ENCODE measurements around the gene KLHDC8B.

The KLHDC8B gene

DNA sequence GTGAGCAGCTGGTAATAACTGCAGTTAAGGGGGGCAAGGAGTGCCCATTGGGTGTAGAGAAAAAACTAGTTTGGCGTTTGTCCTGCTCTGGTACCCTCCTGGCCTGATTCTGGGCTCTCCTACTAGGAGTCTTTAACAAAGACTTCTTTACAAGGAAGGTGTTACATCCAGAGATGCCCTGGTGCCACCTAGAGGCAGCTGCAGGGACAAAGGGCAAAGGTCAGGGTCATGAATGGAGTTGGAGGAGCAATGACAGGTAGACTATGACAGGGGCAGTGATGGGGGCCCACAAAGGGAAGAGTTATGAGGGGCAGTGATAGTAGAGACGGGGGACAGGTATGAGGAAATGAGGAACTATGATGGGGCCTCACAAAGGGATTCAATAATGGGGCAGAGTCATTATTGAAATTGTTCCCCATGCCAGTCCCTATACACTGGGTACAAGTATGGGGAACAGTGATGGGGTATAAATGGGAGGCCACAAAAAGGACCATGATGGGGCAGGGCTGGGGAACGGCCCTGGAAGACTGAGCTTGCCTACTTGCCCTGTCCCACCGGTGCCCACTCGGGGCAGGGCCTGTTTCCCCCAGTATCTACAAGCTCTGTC is 13.2 kb upstream of the KLHDC8B start:
- in situ Hi-C loops (cut with MboI; ENCODE audit: low sequenced_read_pairs): no loop called here

DNA sequence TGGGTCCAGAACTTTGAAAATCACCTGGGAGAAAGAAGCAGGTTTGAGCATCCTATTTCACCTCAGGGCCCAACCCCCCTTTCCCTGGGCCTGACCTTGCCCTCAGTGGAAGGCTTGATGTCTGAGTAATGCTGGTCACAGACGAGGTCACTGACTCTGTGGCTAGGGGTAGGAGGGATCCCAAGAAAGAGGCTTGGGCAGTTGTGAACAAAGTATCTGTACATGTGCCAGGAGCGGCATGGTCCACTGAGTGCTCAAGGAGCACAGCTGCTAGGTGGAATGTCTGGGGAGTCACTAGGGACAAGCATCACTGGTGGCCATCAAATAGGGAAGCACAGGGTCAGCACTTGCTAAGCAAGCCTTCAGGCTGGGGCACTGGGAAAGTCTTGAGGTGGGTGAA is 12.6 kb upstream of the KLHDC8B start:
- in situ Hi-C loops (cut with MboI; ENCODE audit: low sequenced_read_pairs): no loop called here

DNA sequence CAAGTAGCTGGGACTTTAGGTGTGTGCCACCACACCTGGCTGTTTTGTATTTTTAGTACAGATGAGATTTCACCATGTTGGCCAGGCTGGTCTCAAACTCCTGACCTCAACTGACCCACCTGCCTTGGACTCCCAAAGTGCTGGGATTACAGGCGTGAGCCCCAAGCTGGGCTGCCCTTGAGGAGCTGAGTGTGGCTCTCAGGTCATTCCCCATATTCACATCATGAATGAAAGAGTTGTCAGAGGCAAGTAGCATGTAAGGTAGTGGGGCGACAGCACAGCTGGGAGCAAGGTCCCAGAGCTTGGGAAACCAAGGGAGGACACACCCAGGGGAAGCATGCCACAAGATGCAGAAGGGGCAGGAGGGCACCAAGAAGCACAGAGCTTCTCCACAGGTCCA is 10.2 kb upstream of the KLHDC8B start:
- in situ Hi-C loops (cut with MboI; ENCODE audit: low sequenced_read_pairs): no loop called here

DNA sequence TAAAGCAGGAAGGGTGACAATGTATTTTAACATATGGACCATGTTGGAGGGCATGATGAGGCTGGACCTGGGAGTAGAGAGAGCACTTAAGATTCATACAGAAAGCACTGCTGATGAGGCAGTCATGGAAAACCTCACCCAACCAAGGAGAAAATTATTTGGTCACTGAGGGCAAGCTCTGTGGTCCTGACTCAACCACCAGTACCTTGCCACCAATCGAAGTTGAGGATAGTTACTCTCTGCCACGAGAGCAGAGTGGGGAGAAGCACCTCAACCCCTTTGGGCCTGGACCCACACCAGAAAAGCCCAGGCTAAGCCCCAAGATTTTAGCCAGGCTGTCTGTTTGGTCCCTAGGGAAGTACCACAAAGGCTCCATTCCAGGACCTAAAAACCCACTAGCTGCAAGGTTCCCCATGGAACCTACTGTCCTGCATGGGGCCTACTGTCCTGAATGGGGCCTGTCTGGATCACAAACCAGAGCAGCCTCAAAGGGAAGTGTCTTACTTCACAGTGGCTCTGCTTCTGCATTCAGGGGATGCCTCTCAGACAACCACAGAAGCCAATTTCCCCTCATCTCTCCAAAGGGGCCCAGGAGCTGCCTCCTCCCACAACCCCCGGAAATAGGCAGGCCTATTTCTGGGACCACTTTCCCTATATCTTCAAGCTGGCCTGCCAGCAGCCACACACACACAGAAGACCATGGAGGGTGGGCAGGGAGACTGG is 9.4 kb upstream of the KLHDC8B start:
- in situ Hi-C loops (cut with MboI; ENCODE audit: low sequenced_read_pairs): no loop called here

DNA sequence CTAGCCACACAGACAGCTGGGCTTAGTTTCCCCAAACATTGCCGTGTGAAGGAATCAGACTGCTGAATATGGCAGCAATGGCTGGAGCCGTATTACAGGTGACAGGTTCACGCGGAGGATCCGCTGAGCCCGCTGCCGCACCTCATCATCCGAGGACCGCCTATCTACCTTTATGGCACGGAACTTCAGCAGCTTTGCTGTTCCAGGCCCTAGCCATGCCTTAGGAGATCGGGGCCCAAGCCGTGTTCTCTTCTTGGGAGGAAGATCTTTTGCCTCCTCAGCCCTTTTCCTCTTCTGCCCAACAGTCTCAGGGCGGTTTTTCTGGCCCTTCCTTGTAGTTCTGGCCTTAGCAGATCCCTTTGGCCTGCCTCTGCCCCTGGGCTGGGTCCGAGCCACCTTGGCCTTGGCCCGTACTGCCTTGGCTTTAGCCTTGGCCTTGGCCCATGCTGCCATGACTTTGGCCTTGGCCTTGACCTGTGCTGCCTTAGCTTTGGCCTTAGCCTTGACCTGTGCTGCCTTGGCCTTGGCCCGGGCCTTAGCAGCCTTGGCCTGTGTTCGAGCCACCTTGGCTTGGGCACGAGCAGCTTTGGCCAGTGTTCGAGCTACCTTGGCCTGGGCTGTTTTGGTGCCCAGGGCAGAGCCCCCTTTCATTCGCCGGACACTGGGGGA is 8.5 kb upstream of the KLHDC8B start:
- in situ Hi-C loops (cut with MboI; ENCODE audit: low sequenced_read_pairs): no loop called here

DNA sequence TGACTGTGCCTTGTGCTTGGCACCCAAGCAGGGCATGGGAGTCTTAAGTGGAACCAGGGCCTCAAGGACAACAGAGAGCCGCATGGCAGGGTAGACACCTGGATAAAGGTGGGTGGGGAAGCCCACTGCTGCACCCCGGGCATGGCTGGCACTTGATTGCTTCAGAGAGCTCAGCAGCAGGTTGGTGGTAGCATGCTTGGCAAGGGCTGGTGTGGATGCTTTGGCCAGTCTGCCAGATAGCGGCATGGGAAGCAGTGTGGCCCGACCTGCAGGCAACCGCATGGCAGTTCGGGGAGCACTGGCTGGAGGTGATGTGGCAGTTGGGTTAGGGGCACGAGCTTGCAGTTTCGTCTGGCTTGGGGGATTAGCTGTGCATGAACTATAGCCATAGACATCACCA is 7.8 kb upstream of the KLHDC8B start:
- in situ Hi-C loops (cut with MboI; ENCODE audit: low sequenced_read_pairs): no loop called here

DNA sequence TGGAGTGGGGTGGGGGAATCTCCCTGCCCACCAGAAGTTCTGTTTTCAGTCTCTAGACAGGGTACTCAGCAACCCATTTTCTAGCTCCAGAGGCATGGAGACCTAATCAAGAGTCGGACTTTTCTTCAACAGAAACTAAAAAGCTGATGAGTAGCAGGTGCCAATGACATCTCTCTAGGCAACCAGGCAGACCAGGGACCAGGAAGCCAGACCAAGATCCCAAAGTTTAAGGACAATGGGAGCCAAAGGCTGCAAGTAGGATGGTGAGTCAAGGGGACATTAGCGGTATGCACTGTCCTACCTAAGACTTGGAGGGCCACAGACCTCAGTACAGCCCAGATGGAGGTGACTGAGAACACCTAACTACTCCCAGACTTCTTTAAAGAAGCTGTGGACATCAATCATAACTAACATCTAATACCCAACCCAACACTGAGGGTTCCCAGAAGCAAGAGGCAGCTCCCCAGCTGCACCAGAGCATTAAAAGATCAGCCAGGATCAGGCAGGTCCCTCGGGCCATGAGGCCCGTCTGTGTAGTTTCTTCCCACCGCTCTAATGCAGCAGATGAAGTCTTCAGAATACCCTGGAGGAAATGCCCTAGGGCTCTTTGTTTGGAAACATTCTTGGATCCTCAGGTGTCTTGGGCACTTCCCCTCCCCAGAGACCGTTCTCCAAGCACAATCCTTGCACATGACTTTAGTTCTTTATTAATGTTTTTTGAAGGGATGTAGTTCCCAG is 6.2 kb upstream of the KLHDC8B start:
- in situ Hi-C loops (cut with MboI; ENCODE audit: low sequenced_read_pairs): no loop called here

DNA sequence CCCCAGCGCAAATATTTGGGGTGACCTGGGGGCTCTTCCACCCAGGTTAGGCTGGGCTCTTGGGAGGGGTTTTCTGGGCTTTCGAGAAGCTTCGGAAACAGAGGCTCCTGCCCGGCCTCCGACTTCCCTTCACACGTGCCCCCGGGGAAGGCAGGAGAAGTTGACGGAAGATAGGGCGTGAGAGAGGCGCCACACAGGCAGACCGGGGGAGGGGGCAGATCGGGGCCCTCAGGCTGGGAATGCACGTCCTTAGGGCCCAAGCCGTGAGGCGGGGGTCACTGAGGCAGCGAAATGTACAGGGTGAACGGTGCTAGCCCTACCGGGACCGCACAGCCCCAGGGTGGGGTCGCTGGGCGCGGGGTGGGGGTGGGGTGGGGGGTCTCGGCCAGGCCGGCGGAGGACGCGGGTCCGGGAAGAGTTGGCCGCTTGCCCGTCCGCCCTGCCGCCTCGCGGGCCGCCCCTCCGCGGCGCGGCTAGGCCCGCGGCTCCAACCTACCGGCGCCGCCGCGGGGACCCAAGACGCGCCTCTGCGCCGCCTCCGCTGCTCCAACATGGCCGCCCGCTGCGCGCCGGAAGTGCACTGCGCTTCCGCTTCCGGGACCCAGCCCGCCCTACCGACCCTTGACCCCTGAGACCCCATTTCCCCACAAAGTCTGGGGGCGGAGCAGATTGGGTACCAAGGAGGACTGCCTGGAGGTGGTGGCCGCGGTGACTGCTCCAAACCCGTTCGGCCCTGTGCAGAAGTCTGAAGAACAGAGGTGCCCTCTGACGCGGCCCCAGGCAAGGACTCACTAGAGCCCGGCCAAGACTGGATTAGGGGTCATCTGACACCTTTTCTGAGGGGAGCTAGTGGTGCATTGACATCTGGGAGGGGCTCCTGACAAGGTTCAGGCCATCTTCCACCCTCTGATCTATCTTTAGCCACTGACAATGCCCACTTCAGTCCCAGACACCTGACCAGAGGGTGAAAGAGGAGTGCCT is 5.3 kb upstream of the KLHDC8B start, which contains the start of gene CCDC71:
Gene CCDC71, minus strand, starts transcription at position 561 of the 981 bp plus-strand sequence. CDS start 2,123 bp downstream, outside the sequence.
- in situ Hi-C loops (cut with MboI; ENCODE audit: low sequenced_read_pairs): no loop called here

DNA sequence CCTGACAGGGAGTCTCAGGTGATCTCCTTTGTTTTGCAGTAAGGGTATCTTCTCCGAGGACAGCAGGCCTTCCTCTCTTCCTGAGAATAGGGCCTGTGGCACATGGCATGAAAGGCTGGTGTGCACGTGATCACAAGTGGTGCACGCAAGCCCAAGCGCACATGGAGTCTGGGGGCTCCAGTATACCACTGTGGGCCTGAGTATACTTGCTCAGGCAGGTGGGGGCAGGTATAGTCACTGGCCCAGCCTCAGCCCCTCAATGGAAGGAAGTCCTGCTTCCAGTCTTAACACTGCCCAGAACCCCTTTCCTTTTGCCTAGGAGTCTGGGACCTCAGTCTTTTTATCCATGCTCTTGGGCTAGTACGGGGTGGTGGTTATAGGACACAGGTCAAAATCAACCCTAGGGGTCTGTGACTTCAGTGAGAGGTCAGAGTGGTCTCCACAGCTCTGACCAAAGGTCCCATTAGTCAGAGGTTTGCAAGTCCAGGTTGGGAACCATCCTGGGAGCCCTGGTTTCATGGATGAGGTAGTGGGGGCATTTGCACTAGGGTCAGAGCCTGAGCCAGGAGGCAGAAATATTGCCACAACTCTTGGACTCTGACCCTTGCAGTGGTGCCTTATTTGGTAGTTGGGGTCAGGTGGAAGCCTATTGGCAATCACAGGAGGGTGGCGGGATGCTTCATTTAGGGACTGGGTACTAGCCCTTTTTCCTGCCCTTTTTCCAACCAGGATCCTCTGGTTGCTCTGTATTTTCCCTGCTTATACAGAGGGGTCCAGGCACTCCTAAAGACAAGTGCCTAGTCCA is 4.4 kb upstream of the KLHDC8B start:
- in situ Hi-C loops (cut with MboI; ENCODE audit: low sequenced_read_pairs): no loop called here

DNA sequence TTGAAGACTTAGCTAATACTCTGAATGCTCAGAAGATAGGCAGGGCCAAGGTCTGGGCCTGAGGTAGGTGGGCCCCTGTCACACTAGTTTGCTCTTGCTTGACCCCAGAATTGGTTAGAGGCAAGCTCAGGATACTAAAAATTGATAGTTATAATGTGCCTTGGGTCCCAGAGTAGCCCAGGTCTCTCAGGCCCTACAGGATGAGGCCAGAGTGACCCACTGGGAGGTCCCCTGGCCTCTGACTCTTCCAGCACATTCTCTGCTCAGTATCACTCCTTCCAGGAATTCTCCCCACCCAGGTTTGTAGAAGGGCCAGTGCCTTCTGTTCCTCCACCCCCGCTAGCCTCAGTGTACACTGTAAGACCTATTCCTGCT is 667 bp upstream of the KLHDC8B start:
- in situ Hi-C loops (cut with MboI; ENCODE audit: low sequenced_read_pairs): no loop called here

DNA sequence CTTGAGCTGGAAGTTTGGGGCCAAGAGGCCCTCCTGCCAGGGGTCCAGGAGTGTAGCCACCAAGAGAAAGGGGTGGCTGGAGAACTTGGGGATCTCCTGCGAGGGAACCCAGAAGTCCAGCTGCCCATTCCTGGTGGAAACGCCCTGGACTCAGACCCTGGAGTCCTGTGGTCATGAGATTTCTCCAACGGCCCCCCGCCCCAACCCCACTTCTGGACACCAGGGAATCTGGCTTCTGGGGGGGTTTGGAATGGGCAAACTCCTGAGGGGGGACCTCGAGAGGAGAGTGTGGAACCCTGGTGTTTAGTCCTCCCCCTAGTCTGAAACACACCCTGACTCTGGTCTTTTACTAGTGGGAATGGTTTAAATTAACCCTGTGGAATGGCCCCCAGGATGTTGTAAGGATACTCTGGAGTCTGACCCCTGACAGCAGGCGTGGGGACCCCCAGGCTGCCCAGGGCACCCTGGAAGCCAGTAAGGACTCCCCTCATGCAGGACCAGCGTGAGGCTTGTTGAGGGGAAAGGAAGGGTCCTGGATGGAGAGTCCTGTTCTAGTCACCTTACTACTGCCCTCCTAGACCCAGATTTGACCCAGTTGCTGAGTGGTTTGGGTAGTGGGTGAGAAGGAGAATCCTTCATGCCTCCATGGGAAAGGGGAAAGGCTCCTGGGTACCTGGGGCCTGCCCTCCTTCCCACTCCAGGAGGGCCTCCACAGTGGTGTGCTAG is 540 bp downstream of the KLHDC8B start:
- in situ Hi-C loops (cut with MboI; ENCODE audit: low sequenced_read_pairs): no loop called here

DNA sequence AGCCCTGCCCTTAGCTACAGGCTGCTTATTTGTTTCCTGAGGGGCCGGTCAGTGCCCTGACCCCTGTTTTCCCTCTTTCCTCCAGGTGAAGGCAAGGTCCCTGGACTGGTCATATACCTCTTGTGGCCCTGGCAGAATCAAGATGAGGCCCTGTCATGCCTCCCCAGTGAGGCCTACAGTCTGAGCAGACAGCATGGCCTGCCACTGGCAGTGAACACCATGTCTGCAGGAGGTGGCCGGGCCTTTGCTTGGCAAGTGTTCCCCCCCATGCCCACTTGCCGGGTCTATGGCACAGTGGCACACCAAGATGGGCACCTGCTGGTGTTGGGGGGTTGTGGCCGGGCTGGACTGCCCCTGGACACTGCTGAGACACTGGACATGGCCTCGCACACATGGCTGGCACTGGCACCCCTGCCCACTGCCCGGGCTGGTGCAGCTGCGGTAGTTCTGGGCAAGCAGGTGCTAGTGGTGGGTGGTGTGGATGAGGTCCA is 1.2 kb downstream of the KLHDC8B start:
- in situ Hi-C loops (cut with MboI; ENCODE audit: low sequenced_read_pairs): no loop called here

DNA sequence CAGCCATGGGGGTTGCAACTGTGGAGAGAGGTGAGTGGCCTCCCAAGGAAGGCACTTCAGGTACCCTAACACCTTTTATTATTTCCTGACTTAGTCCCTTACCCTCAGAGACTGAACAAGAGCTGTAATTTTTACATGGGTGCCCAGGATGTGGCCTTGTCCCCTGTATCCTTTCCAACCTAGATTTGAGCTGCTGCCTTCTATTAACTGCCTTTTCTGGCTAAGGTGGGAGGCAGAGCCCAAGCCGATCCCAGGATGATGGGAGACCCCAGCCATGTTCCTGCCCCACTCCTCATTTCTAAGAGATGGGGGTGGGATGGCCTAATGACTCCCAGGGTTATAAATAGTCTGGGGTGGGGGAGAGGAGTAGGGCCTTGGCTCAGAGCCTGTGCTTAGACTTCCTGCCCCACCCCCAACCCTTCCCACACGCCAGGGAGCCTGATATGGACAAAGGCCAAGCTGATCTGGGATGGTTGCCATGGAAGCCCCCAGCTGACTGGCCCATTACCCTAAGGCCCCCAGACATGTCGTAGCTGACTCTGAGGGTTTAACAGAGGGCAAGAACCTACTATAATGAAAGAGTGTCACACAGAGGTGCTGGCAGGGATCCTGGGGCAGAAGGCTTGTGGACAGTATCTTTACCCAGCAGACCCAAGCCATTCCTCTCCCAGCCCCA is 1.9 kb downstream of the KLHDC8B start:
- in situ Hi-C loops (cut with MboI; ENCODE audit: low sequenced_read_pairs): no loop called here

DNA sequence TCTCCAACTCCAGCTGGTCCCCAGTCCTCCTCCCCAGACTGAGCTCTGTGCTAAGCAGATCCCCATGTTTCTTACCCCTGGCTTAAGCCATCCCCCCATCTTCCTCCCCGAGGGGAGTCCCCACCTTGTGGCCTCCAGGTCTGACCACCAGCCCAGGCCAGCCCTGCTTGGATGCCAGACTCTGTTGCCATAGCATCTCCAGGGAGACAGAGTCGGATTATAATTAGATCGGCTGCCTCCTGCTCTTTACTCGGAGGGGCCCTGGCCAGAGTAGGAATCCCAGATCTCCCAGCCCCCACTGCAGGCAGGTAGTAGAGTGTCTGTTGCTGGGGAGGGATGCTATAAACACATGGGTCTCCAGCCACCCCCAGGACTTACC is 2.4 kb downstream of the KLHDC8B start:
- in situ Hi-C loops (cut with MboI; ENCODE audit: low sequenced_read_pairs): no loop called here

DNA sequence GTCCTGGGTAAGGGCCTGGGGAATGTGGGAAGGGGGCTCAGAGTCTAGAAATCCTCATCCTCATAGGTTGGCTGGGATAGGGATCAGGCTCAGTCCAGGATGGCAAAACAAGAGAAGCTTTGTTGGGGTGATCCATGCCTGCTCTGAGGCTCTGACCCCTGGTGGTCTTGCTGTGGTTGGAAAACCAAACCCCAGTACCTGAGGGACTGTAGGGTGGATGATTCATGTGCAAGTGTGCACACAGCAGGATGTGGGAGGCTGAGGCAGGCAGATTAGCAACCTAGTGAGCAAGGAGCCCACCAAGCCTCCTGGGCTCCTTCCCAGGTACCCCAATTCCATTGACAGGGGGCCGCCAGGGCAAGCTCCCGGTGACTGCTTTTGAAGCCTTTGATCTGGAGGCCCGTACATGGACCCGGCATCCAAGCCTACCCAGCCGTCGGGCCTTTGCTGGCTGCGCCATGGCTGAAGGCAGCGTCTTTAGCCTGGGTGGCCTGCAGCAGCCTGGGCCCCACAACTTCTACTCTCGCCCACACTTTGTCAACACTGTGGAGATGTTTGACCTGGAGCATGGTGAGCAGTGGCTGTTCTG is 3.1 kb downstream of the KLHDC8B start:
- in situ Hi-C loops (cut with MboI; ENCODE audit: low sequenced_read_pairs): no loop called here

DNA sequence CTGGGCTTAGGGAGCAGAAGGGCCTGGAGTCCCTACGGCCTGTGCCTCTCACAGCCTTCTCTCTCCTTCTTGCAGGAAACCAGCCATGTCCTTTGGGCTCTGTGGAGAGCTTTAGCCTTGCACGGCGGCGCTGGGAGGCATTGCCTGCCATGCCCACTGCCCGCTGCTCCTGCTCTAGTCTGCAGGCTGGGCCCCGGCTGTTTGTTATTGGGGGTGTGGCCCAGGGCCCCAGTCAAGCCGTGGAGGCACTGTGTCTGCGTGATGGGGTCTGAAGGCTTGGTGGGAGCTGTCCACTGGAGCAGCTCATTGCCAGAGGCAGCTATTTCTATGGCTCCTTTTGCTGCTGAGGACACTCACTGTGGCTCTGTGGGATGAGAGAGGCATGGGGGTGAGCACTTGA is 4.1 kb downstream of the KLHDC8B start:
- in situ Hi-C loops (cut with MboI; ENCODE audit: low sequenced_read_pairs): no loop called here

DNA sequence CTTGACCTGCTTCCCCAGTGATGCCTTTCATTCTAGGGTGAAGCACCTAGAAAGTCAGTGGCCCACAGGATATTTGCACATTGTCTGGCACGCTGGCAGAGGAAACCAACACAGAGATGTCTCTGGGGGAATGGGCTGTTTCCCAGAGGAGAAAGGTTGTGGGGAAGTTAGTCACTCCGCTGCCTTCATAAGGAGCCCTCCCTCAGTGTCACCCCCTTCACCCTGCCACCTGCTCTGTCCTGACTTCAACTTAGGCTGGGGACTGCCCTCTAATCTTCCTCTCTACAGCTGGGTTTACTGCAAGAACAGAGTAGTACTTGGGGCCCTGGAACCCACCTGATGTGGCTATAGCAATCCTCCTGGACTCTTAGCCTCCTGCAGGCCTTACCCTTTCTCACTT is 5.7 kb downstream of the KLHDC8B start:
- in situ Hi-C loops (cut with MboI; ENCODE audit: low sequenced_read_pairs): no loop called here

DNA sequence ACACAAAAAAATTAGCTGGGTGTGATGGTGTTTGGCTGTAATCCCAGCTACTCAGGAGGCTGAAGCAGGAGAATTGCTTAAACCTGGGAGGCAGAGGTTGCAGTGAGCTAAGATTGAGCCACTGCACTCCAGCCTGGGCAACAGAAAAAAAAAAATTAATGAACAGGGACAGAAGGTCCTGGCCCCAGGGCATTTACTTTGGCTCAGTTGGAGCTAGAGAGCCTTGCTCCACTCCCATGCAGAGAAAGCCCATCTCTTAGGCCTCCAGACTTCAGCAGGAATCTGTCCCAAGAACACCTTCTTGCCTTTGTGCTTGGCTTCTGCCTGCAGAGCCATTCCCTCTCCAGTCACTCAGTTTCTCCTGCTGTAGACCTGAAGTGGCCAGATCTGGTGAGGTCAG is 8.7 kb downstream of the KLHDC8B start:
- in situ Hi-C loops (cut with MboI; ENCODE audit: low sequenced_read_pairs): no loop called here
